G401.6 (cell line): Measurements from ENCODE around the gene SLC49A3.

Source experiments
- FAIRE-seq: peaks from 2 replicates; lab custom pipeline; 2012; peaks lifted over from hg19 to GRCh38; lab: Jason Lieb, UNC

Gene SLC49A3

DNA sequence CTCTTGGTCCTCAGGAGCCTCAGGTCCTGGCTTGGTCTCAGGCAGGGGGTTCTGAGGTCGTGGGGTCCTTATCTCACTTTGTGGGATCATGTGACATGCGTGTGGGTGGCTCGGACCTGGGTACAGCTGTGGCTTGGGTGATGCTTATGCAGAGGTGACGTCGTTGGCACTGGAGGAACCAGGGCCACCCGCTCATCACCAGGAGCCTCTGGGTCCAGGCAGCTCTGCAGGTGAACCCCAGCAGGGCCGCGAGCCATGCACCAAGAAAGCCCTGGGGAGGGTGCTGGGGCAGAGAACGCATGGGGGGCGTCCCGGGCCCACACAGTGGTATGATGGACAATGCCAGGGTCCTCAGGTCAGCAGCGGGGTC, 23.6 kb downstream of the SLC49A3 start:
- FAIRE-seq = no peak

DNA sequence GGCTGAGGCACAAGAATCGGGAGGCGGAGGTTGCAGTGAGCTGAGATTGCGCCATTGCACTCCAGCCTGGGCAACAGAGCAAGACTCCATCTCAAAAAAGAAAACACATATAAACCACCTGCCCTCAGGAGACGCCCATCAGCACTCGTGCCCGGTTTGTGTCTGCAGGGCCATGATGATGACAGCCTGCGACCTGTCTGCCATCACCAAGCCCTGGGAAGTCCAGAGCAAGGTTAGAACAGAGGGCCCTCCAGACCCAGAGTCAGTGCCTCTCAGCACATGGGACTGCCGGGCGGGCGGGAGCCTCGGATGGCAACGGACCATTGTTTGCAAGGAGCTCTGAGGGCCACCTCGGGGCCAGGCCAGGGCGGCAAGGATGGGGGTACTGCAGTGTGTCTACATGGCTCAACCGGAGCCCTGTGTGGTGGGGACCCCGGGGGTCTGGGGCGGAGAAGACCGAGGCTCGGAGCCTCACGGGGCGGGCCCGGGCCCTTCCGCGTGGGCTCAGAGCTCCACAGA, 24.2 kb downstream of the SLC49A3 start:
- FAIRE-seq = no peak

DNA sequence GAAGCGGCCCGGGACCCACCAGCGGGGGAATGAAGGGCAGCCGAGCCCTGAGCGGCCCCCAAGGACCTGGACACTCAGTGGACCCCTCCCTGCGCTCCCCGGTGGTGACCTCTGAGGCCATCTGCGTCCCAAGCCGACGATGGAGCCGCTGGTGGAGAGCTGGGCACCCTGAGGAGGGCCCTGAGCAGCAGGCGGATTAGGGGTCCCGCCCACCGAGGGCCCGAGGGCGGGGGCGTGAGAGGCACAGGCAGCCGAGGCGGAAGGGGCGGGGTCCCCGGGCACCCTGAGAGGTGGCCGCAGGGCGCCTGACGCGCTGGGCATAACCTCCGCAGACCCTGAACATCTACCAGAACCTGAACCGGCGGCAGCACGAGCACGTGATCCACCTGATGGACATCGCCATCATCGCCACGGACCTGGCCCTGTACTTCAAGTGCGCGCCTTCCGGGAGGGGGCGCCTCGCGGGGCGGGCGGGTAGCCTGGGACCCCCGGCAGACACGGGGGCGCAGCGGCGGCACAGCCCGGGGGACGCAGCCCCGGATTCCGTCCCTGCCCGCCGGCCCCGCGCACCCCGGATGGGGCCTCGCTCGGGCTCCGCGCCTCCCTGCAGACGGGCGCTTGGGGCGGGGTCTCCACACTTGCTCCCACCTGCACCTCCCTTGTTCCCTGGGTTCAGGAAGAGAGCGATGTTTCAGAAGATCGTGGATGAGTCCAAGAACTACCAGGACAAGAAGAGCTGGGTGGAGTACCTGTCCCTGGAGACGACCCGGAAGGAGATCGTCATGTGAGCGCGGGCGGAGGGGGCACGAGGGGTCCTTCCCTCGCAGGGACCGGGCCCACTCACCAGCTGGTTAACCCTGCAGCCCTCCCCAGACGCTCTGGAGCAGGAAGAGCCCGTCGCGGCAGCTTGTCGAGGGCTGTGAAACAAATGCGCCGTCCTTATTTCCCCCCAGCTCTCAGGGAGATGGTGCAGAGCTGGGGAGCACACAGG, 25.2 kb downstream of the SLC49A3 start:
- FAIRE-seq = no peak

DNA sequence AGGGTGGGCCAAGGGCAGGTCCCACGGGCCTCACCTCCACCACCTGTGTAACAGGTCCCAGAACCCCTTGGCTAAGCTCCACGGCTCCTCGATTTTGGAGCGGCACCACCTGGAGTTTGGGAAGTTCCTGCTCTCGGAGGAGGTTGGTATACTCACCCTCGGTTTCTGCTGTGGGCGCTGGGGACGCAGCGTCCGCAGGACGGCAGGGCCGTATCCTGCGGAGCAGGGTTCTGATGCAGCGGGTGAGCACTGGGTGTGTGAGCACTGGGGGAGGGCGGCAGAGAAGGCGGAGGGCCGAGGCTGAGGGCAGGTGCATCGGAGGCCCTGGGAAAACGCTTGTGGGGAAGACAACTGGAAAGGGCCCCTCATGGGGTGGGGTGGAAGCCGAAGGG, 25.9 kb downstream of the SLC49A3 start:
- no peak for FAIRE-seq

DNA sequence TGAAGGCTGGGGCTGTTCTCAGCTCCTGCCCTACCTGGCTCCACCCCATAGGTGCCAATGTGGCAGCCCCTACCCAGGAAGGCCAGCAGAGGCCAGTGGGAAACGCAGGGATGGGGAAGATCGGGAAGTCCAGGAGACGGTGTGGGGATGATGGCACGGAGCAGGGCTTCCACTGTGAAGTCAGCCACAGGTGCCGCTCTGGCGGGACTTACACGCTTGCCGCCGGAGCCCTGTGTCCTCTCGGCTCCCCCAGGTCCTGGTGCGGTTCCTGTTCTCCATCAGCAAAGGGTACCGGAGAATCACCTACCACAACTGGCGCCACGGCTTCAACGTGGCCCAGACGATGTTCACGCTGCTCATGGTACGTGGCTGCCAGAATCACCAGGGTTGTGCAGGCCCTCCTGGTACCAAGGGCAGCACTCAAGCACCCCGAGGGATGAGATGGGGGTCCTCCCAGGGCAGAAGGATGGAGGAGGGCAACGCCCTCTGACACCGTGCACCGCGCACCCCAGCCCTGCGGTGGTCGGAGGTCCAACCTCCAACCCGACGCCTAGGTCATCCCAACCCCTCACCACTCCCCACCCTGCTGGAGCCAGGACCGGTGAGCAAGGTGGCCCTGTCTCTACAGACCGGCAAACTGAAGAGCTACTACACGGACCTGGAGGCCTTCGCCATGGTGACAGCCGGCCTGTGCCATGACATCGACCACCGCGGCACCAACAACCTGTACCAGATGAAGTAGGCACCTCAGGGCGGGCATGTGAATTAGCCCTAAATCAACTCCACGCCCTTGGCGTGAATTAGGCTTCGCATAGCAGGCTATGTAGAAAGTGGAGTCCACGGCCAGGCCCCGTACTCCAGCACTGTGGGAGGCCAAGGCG, 26.8 kb downstream of the SLC49A3 start:
- no peak for FAIRE-seq

DNA sequence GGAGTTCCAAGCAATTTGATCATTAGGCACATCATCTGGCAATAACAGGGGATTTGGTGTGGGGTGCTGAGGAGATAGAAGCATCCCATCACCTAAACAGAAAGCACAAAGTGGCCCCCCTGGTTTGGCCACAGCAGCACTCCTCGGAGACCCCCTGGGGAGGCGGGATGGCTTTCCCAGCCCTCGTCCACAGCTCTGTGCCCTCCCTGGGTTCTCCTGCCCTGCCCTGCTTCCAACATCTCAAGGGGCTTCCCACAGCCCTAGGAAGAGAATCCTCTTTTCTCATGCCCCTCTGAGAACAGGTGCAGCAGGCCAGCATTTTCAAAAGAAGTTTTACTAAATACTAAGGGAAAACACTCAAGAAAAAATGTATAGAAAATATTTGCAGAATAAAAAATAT, 27.7 kb downstream of the SLC49A3 start:
- FAIRE-seq = no peak

DNA sequence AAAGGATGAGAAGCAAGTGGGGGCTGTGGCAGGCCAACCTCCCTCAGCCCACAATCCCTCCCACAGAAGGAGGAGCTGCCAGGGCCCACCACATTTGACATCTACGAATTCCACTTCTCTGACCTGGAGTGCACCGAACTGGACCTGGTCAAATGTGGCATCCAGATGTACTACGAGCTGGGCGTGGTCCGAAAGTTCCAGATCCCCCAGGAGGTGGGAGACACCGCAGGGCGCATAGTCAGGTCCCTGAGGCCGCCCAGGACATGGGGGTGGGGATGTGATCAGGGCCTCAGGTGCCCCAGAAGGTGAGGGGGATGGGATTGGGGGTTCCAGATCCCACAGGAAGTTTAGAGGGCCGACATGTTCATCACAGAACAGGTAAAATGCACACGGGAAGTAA, 28.6 kb downstream of the SLC49A3 start:
- no peak for FAIRE-seq

DNA sequence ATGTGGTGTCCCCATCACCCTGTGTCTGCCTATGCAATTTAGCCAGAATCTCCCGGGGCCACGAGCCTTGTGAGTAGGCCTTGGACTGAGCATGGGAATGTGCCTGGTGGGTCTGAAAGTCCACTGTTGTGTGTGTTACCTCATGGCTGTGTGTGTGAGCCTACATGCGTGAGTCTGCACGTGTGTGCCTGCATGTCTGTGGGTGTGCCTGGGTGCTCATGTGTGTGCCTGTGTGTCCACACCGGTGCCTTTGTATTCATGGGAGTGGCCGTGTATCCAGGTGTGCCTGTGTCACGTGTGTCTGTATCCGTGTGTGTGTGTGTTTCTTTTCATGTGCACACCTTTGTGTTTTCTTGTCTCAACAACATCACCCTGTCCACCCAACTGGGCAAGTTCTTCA, 29.1 kb downstream of the SLC49A3 start:
- FAIRE-seq = no peak

DNA sequence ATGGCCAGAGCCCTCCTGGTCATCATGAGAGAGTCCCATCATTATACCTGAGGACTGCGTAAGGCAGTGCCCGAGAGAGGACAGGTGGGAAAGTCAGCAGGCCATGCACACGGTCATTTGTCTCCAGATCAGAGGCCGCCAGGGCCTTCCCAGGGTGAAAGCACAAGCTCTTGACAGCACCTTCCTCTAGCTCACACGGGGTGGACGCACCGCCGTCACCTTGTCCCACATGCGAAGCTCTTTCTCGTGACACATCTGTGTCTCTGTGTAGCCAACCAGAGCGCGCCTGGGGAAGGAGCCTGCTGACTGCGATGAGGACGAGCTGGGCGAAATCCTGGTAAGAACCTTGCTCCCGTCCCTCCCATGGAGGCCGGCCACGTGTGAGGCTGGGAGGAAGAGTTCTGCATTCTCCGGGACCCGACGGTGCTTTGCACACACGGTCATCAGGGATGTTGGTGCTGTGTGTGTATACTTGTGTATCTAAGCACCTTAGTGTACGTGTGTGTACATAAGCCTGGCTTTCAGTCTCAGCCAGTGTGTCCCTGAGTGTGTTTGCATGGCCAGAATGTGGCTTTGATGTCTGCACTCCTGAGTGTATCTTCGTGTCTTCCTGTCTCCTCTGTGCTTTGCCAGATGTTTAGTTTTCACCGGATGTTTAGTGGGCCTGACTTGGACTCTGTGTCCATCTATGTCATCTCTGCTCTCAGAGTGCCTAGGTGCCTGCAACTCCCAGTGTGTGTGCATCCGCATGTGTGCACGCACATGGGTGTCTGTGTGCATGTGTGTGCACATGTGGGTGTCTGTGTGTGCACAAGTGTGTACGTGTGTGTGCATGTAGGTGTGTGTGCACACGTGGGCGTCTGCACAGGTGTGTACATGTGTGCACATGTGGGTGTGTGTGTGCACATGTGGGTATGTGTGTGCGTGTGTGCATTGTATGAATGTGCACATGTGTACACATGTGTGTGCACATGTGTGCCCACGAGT, 30.0 kb downstream of the SLC49A3 start:
- no peak for FAIRE-seq

DNA sequence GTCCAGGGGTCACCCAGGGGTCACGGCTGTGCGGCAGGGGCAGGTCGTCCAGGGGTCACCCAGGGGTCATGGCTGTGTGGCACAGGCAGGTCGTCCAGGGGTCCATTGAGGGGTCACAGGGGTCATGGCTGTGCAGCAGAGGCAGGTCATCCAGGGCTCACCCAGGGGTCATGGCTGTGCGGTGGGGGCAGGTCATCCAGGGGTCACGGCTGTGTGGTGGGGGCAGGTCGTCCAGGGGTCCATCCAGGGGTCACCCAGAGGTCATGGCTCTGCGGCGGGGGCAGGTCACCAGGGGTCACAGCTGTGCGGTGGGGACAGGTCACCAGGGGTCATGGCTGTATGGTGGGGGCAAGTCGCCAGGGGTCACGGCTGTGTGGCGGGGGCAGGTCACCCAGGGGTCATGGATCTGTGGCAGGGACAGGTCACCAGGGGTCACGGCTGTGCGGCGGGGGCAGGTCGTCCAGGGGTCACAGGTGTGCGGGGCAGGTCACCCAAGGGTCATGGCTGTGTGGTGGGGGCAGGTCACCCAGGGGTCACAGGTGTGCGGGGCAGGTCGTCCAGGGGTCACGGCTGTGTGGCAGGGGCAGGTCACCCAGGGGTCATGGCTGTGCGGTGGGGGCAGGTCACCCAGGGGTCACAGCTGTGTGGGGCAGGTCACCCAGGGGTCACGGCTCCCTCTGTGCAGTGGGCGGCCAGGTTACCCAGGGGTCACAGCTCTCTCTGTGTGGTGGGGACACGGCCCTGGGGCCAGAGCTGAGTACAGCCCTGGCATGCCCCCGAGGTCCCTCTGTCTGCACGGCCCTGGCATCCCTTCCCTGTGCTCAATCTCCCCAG, 30.9 kb downstream of the SLC49A3 start:
- no peak for FAIRE-seq

DNA sequence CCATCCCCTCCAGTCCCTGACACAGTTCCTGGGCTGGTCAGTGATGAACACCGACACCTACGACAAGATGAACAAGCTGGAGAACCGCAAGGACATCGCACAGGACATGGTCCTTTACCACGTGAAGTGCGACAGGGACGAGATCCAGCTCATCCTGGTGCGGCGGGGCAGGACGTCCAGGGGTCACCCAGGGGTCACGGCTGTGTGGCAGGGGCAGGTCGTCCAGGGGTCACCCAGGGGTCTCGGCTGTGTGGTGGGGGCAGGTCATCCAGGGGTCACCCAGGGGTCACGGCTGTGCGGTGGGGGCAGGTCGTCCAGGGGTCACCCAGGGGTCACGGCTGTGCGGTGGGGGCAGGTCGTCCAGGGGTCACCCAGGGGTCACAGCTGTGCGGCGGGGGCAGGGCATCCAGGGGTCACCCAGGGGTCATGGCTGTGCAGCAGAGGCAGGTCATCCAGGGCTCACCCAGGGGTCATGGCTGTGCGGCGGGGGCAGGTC, 31.6 kb downstream of the SLC49A3 start:
- FAIRE-seq = no peak

DNA sequence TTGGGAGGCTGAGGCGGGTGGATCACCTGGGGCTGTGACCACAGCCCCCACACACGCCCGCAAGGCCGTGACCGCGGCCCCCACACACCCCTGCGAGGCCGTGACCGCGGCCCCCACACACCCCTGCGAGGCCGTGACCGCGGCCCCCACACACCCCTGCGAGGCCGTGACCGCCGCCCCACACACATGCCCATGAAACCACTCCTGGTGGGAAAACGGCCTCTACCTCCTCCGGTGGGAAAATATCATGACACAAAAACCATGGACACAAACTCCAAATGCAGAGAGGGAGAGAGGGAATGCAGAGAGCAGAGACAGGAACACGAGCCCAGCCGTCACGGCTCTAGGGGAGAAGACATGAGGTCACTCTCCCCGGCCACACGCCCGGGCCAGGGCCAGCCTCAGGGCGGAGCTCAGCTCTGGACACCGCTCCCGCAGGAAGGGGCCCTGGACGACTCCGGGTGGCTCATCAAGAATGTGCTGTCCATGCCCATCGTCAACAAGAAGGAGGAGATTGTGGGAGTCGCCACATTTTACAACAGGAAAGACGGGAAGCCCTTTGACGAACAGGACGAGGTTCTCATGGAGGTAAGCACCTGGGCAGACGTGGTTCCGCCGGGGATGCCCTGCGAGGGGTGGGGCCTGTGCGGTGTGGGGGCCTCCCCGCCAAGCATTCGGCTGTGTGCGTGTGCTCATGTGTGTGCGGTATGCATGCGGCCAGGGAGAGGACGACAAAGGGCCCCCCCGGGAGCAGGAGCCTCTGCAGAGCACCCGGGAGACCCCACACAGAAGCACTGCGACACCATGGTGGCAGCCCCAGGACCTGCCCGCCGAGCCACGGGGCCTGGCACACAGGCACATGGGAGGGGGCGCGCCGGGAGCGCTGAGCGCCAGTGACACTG, 32.3 kb downstream of the SLC49A3 start:
- FAIRE-seq = no peak

DNA sequence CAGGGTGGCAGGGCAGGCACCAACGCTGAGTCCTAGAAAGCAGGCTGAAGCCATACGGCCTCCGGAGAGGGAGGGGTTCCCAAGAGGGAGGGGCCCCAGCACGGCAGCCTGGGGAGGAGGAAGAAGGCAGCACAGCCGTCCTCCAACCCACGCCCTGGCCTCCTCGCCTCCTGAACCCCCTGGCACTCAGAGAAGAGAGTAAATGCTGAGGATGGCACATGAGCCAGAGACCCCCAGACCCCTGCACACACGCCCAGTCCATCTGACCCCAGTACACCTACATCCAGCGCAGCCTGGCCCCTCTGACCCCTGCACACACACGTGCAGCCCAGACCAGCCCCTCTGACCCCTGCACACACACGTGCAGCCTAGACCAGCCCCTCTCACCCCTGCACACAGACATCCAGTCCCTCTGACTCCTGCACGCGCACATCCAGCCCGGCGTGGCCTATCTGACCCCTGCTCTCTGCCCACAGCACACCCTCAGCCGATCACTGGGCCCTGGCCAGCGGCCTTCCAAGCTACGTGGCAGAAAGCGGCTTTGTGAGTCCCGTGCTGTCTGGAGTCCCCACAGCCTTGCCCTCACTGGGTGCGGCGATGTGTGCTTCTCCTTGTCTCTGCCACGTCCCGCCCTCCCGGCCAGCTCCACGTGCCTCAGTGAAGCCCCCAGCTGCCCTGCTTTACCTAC, 33.3 kb downstream of the SLC49A3 start:
- FAIRE-seq = no peak

DNA sequence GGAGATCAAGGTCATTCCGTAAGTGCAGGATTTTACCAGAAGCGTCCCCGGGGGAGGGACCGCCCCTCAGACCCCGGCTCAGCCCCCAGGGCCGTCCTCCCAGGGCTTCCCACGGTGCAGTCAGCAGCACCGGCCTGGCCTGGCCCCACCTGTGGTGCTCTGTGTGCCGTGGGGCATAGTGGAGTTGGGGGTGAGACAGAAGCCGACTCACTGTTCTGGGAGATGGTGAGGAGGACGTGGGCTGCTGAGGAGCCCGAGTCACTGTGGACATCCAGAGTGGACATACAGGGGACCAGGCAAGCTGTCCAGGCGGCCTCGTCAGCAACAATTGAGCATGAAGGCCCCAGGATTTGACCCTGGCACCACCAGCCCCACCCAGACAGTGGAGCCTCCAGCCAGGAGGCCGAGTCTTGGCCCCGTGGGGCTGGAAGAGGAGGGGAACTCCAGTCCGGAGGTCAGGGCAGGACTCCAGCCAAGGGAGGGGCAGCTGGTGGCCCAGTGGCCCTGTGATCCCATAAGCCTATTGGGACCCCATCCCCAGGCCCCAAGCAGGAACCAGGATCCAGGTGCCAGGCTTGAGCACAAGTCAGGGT, 34.0 kb downstream of the SLC49A3 start:
- FAIRE-seq = no peak

DNA sequence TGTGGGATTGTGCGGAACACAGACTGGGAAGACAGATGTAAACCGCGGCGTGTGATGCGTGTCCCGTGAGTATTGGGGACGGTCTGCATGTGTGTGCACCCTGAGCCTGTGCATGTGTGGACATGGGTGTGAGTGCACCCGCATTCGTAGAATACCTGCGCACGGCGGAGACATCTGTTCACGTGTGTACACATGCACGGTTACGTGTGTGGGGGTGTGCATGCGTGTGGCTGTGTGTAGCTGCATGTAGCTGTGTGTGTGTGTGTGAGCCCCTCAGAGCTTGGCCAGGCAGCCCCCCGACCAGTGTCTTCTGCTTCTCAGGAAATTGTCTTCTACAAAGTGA, 34.5 kb downstream of the SLC49A3 start:
- FAIRE-seq = no peak

DNA sequence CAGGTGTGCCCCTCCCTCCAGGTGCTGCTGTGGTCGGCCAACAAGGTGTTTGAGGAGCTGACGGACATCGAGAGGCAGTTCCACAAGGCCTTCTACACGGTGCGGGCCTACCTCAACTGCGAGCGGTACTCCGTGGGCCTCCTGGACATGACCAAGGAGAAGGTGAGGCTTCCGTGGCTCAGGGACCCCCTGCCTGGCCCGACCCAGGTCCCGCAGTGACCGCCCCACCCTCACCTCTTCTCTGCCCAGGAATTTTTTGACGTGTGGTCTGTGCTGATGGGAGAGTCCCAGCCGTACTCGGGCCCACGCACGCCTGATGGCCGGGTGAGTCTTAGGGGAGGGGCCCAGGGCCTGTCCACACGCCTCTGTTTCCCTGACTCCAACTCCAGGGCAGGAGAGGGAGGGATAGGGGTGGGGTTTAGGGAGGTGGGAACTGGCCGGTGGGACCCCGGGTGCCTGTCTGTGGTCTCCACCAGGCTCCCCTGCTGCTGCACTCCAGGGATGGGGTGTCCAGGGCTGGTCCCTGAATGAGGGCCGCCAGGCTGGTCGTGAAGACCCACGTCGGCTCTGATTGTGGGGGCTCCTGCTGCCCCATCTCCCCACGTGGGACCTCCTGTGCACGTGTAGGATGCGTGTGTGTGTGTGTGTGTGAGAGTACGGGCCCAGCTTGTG, 35.0 kb downstream of the SLC49A3 start:
- no peak for FAIRE-seq

DNA sequence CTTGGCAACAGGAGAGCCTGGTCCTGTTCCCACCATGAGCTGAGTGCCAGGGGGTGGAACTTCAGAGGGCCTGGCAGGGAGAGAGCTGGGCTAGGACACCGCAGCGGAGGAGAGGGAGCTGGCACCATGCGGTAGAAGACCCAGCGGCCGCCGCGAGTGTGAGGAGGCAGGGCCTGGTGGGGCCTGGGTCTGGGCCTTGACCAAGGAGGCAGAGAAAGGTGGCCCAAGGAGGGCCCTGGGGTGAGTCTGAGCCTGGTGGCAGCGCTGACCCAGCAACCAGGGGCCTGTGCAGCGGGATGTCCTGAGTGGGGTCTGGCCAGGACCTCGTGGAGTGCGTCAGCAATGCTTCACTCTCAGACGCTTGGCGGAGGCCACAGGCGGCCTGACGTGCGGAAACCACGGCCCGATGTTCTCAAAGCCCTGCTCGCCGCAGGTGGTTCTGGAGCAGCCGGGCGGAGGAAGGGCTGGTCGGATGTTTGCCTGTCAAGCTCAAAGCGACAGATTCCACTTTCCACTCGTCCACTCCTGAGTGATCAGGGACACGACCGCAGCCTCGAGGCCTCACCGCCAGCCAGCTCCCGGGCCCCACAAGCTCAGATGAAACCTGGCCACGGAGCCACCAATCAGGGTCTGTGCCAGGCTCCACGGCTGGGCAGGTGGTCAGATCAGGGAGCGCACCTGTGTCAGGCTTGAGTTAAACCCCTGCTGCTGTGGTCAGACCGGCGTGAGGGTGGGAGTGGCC, 35.7 kb downstream of the SLC49A3 start:
- FAIRE-seq = no peak
